Measurements from ENCODE around the gene TMEM258.

DNA sequence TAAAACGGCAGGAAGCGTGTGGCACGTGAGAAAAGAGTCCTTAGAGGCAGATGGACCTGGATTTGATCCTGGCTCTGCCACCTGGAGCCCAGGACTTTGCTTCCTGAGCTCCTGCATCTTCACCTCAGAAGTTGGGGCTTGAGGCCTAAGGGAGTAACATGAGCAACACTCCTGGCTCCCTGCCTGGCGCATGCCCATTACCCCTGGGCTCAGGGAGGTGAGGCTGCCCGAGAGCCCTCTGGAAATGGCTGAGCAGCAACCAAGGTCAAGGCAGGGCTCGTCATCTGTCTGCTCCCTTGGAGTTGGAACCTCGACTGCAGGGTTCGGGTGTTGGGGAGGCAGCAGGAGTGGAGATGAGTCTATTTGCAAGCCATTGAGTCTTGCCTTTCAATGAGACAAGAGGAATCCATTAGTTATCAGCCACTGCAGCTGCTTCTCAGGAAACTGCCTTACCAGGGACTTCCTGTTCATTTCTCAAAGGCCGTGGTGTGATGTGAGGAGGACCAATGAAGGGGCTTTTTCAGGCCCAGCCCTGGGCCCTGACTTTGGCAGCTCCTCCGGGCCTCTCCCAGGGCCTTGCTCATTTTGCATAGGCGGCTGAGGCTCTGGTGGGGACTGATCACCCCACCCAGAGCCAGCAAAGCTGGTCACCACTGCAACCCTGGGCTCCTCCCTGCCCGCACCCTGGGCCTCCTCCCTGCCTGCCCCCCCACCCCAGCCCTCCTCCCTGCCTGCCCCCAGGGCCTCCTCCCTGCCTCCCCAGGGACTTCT lies 42.1 kb upstream of the TMEM258 start:
- TF ChIP-seq POLR2AphosphoS5 (IDR thresholded peaks at IDR 0.05): no peak
- TF ChIP-seq, protein P1, sequence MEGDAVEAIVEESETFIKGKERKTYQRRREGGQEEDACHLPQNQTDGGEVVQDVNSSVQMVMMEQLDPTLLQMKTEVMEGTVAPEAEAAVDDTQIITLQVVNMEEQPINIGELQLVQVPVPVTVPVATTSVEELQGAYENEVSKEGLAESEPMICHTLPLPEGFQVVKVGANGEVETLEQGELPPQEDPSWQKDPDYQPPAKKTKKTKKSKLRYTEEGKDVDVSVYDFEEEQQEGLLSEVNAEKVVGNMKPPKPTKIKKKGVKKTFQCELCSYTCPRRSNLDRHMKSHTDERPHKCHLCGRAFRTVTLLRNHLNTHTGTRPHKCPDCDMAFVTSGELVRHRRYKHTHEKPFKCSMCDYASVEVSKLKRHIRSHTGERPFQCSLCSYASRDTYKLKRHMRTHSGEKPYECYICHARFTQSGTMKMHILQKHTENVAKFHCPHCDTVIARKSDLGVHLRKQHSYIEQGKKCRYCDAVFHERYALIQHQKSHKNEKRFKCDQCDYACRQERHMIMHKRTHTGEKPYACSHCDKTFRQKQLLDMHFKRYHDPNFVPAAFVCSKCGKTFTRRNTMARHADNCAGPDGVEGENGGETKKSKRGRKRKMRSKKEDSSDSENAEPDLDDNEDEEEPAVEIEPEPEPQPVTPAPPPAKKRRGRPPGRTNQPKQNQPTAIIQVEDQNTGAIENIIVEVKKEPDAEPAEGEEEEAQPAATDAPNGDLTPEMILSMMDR (IDR thresholded peaks at IDR 0.05): no peak
